HCT116 (cell line): ENCODE measurements around the gene AUP1. TPM values are rescaled to one million over a fixed set of nuclear protein-coding genes. Genes with fewer than 3 reads are reported as not detected.

Source experiments
- ATAC-seq: fragments of 200-7000 bp; cut with Tn5 transposase; 2 replicates; pipeline ENCODE4 v1.9.1; 2020; ENCODE audit warnings: mild to moderate bottlenecking, moderate library complexity
- BruUV-seq: library from RNA; stranded (reverse); fragments of 400-500 nt; replicated peaks from 2 replicates; lab custom pipeline; 2021; lab: Mats Ljungman, UMichigan
- CTCF ChIA-PET: fragments of 300-600 bp; sonication (Branson Sonifier 250); formaldehyde crosslinking; loops from one replicate; lab custom pipeline; 2021; ENCODE audit warnings: antibody characterized with exemption; lab: Charles Lee
- POLR2A ChIA-PET: fragments of 300-600, 350-600 bp; sonication (Branson Sonifier 250); formaldehyde crosslinking; loops from one replicate; lab custom pipeline; 2021; ENCODE audit warnings: antibody characterized with exemption; lab: Charles Lee
- RAD21 ChIA-PET, 2 experiments: fragments of 300-600 bp; sonication (Branson Sonifier 250); formaldehyde crosslinking; loops; one replicate each; lab custom pipeline; 2023; ENCODE audit warnings: low total read pairs in 2 of 2; ENCODE audit not compliant: uncharacterized antibody in 2 of 2, unreplicated experiment in 2 of 2, low non-redundant PET in 1 of 2; lab: Charles Lee
- DNase-seq: peaks from one replicate; pipeline ENCODE4 v3.0.0-alpha.2; 2010; ENCODE audit warnings: low read depth, low spot score
- H2AFZ ChIP-seq: fragments of 200-600 bp; shearing (Covaris generic), sonication (generic); 2 replicates; pipeline ENCODE4 v1.6.1; 2017; ENCODE audit warnings: low read depth, mixed run types, mixed read lengths, antibody characterized with exemption, low read length; ENCODE audit not compliant: poor library complexity, severe bottlenecking
- H3K27ac ChIP-seq: 2 replicates; pipeline ENCODE4 v1.5.1; 2012; ENCODE audit warnings: low read depth, low read length
- H3K27me3 ChIP-seq: fragments of 200-600 bp; sonication (generic); 2 replicates; pipeline ENCODE4 v1.6.1; 2016; ENCODE audit warnings: mixed run types, low read length, mixed read lengths; ENCODE audit not compliant: insufficient read depth
- H3K36me3 ChIP-seq, 2 experiments: fragments of 200-500 bp in 1 of 2; fragments of 200-600 bp in 1 of 2; sonication (Bioruptor generic) in 1 of 2; sonication (generic) in 1 of 2; 2 replicates each; pipeline versions ENCODE4 v1.5.1 to v1.6.1; 2014 to 2016; ENCODE audit warnings: low read length in 2 of 2, inconsistent platforms in 1 of 2, mixed read lengths in 1 of 2, mixed run types in 1 of 2; ENCODE audit not compliant: insufficient read depth in 2 of 2, control insufficient read depth in 1 of 2
- H3K4me1 ChIP-seq, 2 experiments: fragments of 200-600 bp in 1 of 2; sonication (generic) in 1 of 2; 2 replicates each; pipeline versions ENCODE4 v1.5.1 to v1.6.1; 2012 to 2017; ENCODE audit warnings: low read length in 2 of 2, inconsistent platforms in 1 of 2, mild to moderate bottlenecking in 1 of 2, mixed read lengths in 1 of 2, mixed run types in 1 of 2, moderate library complexity in 1 of 2; ENCODE audit not compliant: insufficient read depth in 2 of 2, control insufficient read depth in 1 of 2
- H3K4me2 ChIP-seq: fragments of 200-600 bp; sonication (generic); 2 replicates; pipeline ENCODE4 v1.6.1; 2017; ENCODE audit warnings: mixed run types, low read length, mixed read lengths
- H3K4me3 ChIP-seq, 2 experiments: fragments of 200-600 bp in 1 of 2; sonication (generic) in 1 of 2; replicated peaks in 1 of 2; 2 replicates each; pipeline ENCODE4 v1.5.1; 2011 to 2016; ENCODE audit warnings: low read length in 2 of 2, control low read depth in 1 of 2, low read depth in 1 of 2, mild to moderate bottlenecking in 1 of 2, mixed read lengths in 1 of 2, mixed run types in 1 of 2
- H3K79me2 ChIP-seq: fragments of 200-600 bp; sonication (generic); 2 replicates; pipeline ENCODE4 v1.6.1; 2017; ENCODE audit warnings: mild to moderate bottlenecking, mixed run types, low read length, moderate library complexity, mixed read lengths; ENCODE audit not compliant: insufficient read depth
- H3K9ac ChIP-seq: fragments of 200-600 bp; sonication (generic); 2 replicates; pipeline ENCODE4 v1.6.1; 2016; ENCODE audit warnings: low read length, mixed read lengths
- H3K9me2 ChIP-seq: fragments of 200-600 bp; sonication (generic), shearing (Covaris generic); 2 replicates; pipeline ENCODE4 v1.6.1; 2017; ENCODE audit warnings: mixed run types, mild to moderate bottlenecking, moderate library complexity; ENCODE audit not compliant: insufficient read depth
- H3K9me3 ChIP-seq, 2 experiments: fragments of 200-500 bp in 1 of 2; fragments of 200-600 bp in 1 of 2; sonication (Bioruptor generic) in 1 of 2; sonication (generic) in 1 of 2; 2 replicates each; pipeline ENCODE4 v1.6.1; 2014 to 2017; ENCODE audit warnings: low read length in 2 of 2, mixed read lengths in 2 of 2, inconsistent platforms in 1 of 2, low read depth in 1 of 2, mild to moderate bottlenecking in 1 of 2, mixed run types in 1 of 2, moderate library complexity in 1 of 2; ENCODE audit not compliant: control insufficient read depth in 1 of 2, insufficient read depth in 1 of 2
- H4K20me1 ChIP-seq: fragments of 200-600 bp; sonication (generic), shearing (Covaris generic); 2 replicates; pipeline ENCODE4 v1.6.1; 2017; ENCODE audit warnings: mixed run types, mild to moderate bottlenecking, moderate library complexity; ENCODE audit not compliant: insufficient read depth
- CBX3 ChIP-seq: IDR thresholded peaks from 2 replicates; pipeline ENCODE4 v1.6.1; 2012; ENCODE audit warnings: low read depth
- EZH2 ChIP-seq: fragments of 200-600 bp; sonication (generic); IDR thresholded peaks from 2 replicates; pipeline ENCODE4 v1.6.1; 2017; ENCODE audit warnings: antibody characterized with exemption, mixed run types
- EZH2phosphoT487 ChIP-seq: fragments of 200-600 bp; IDR thresholded peaks from 2 replicates; pipeline ENCODE4 v1.6.1; 2018; ENCODE audit warnings: antibody characterized with exemption, borderline replicate concordance
- POLR2A ChIP-seq: IDR thresholded peaks from 2 replicates; pipeline ENCODE4 v1.7.0; 2011; ENCODE audit warnings: borderline replicate concordance; ENCODE audit not compliant: insufficient read depth, insufficient read length; ENCODE audit errors: extremely low read depth
- POLR2AphosphoS5 ChIP-seq: IDR thresholded peaks from 2 replicates; pipeline ENCODE4 v1.6.1; 2011; ENCODE audit warnings: mild to moderate bottlenecking, low read depth, low read length, moderate library complexity
- SP1 ChIP-seq: IDR thresholded peaks from 2 replicates; pipeline ENCODE4 v1.6.1; 2012; ENCODE audit warnings: low read depth
- SRF ChIP-seq: IDR thresholded peaks from 2 replicates; pipeline ENCODE4 v1.6.1; 2012; ENCODE audit warnings: low read depth
- TCF7L2 ChIP-seq: IDR thresholded peaks from 2 replicates; pipeline ENCODE4 v1.7.0; 2011; ENCODE audit warnings: borderline replicate concordance, inconsistent platforms; ENCODE audit not compliant: insufficient read depth, insufficient read length; ENCODE audit errors: extremely low read depth
- ZFX ChIP-seq: fragments of 450-650 bp; IDR thresholded peaks from 2 replicates; pipeline ENCODE4 v1.6.1; 2017
- ZNF274 ChIP-seq: fragments of 200-500 bp; sonication (Bioruptor generic); IDR thresholded peaks from 2 replicates; pipeline ENCODE4 v1.6.1; 2014; ENCODE audit warnings: mild to moderate bottlenecking, low read depth, low read length, inconsistent platforms
- intact Hi-C: fragments of 100-400 bp; cut with micrococcal nuclease; formaldehyde crosslinking; loops from 2 replicates; pipeline ENCODE4 v1.10.0; 2022
- total RNA-seq: library from RNA; stranded (reverse); gene quantifications from one replicate; pipeline ENCODE4 v1.2.1, GENCODE V29; 2021; ENCODE audit not compliant: unreplicated experiment
- TF ChIP-seq, protein P1 (sequence below): IDR thresholded peaks from 2 replicates; pipeline ENCODE4 v1.6.1; 2012; ENCODE audit warnings: low read depth
- TF ChIP-seq, protein P2 (sequence below): IDR thresholded peaks from 2 replicates; pipeline ENCODE4 v1.6.1; 2012
- TF ChIP-seq, protein P3 (sequence below): IDR thresholded peaks from 2 replicates; pipeline ENCODE4 v1.6.1; 2011; ENCODE audit warnings: mild to moderate bottlenecking, low read length, moderate library complexity; ENCODE audit not compliant: insufficient replicate concordance; ENCODE audit errors: extremely low read depth
- TF ChIP-seq, protein P4 (sequence below), 3 experiments: fragments of 200-600 bp in 1 of 3; sonication (generic) in 1 of 3; IDR thresholded peaks in 2 of 3; conservative IDR thresholded peaks in 1 of 3; 2 replicates each; pipeline ENCODE4 v1.5.1; 2012 to 2017; ENCODE audit warnings: low read depth in 2 of 3, low read length in 2 of 3, antibody characterized with exemption in 1 of 3, borderline replicate concordance in 1 of 3, control low read depth in 1 of 3, mild to moderate bottlenecking in 1 of 3, mixed read lengths in 1 of 3, mixed run types in 1 of 3, moderate library complexity in 1 of 3; ENCODE audit not compliant: insufficient read depth in 1 of 3

The AUP1 gene
- total RNA-seq, 1 experiment from 2014 or later, result 116 TPM

DNA sequence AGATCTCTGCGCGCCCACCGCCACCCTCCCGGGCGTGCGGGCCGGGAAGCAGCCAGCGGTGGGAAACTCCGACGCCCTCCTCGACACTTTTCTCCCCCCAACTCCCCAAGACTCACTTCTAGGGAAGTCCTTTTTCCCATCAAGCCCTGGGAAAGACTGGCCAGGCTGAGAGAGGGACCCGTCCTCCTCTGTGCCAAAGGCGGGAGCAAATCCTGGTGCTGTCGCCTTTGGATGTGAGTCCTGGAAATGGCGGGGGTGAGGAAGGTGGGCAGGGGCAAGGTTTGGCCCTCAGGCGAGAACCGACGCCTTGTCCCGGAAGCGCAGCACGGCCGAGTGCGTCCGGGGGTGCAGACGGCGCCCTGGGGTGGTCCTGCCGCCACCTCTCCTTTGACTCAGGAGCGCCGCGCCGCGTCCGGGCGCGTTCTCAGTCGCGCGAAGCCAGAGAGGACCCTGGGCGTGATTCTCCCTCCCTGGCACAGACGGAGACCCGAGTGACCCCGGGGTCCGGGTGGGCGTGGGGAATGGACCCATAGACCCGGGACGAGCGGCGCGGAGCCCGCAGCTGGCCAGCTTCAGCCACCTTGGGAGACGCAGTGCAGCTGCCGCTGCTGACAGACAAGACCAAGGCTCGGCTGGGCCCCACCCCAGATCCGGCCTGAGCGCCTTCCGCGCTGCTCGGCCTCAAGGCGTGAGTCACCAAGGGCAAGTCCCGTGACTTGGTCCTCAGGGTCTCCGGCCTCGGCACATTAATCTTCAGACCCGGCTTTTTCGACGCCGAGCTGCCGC is 26.6 kb downstream of the AUP1 start:
- peak overlapping the region; percentile 85 for H3K9ac ChIP-seq

More for the DNA sequence above, 26.6 kb downstream of the AUP1 start:
- peaks cover 3 to 16% of the 10 kb centered on the region in 2 experiments; a peak in 2 of 4 replicates for H3K36me3 ChIP-seq
- ChIA-PET CTCF (interaction anchor here (1.8 kb wide), 1 partner anchor 20 kb away, joined by 9 read pairs; the partner anchor contains the start of genes CCDC142 and TTC31), POLR2A (interaction anchor here (0.9 kb wide), 1 partner anchor 60 kb away, joined by 3 read pairs; no protein-coding TSS in a partner anchor), RAD21 (no interaction called here)
- peak overlapping the region; percentile 83 to 89 for H3K4me3 ChIP-seq
- peaks cover 22% of the 10 kb centered on the region for H3K79me2 ChIP-seq
- no peaks in the 10 kb centered on the region for H3K9me2 ChIP-seq
- no peaks in the 10 kb centered on the region for H3K27me3 ChIP-seq
- no peaks in the 10 kb centered on the region for H3K9me3 ChIP-seq
- H3K27ac ChIP-seq, result peak overlapping the region; percentile 91
- TF ChIP-seq SRF, result no peak
- TF ChIP-seq, protein P1, sequence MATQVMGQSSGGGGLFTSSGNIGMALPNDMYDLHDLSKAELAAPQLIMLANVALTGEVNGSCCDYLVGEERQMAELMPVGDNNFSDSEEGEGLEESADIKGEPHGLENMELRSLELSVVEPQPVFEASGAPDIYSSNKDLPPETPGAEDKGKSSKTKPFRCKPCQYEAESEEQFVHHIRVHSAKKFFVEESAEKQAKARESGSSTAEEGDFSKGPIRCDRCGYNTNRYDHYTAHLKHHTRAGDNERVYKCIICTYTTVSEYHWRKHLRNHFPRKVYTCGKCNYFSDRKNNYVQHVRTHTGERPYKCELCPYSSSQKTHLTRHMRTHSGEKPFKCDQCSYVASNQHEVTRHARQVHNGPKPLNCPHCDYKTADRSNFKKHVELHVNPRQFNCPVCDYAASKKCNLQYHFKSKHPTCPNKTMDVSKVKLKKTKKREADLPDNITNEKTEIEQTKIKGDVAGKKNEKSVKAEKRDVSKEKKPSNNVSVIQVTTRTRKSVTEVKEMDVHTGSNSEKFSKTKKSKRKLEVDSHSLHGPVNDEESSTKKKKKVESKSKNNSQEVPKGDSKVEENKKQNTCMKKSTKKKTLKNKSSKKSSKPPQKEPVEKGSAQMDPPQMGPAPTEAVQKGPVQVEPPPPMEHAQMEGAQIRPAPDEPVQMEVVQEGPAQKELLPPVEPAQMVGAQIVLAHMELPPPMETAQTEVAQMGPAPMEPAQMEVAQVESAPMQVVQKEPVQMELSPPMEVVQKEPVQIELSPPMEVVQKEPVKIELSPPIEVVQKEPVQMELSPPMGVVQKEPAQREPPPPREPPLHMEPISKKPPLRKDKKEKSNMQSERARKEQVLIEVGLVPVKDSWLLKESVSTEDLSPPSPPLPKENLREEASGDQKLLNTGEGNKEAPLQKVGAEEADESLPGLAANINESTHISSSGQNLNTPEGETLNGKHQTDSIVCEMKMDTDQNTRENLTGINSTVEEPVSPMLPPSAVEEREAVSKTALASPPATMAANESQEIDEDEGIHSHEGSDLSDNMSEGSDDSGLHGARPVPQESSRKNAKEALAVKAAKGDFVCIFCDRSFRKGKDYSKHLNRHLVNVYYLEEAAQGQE, result no peak
- TF ChIP-seq ZFX, result peak; percentile 62; the same call in 1 of the 2 replicates
- TF ChIP-seq CBX3, result no peak
- peak; percentile 86 for TF ChIP-seq POLR2AphosphoS5
- no peak for TF ChIP-seq EZH2
- TF ChIP-seq ZNF274, result no peak
- TF ChIP-seq POLR2A, result peak; percentile 75
- TF ChIP-seq EZH2phosphoT487, result no peak
- TF ChIP-seq, protein P2, sequence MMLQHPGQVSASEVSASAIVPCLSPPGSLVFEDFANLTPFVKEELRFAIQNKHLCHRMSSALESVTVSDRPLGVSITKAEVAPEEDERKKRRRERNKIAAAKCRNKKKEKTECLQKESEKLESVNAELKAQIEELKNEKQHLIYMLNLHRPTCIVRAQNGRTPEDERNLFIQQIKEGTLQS, result no peak
- TF ChIP-seq, protein P3, sequence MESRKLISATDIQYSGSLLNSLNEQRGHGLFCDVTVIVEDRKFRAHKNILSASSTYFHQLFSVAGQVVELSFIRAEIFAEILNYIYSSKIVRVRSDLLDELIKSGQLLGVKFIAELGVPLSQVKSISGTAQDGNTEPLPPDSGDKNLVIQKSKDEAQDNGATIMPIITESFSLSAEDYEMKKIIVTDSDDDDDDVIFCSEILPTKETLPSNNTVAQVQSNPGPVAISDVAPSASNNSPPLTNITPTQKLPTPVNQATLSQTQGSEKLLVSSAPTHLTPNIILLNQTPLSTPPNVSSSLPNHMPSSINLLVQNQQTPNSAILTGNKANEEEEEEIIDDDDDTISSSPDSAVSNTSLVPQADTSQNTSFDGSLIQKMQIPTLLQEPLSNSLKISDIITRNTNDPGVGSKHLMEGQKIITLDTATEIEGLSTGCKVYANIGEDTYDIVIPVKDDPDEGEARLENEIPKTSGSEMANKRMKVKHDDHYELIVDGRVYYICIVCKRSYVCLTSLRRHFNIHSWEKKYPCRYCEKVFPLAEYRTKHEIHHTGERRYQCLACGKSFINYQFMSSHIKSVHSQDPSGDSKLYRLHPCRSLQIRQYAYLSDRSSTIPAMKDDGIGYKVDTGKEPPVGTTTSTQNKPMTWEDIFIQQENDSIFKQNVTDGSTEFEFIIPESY, result no peak
- peak; percentile 49 for TF ChIP-seq TCF7L2
- no peak for TF ChIP-seq SP1
- TF ChIP-seq, protein P4, sequence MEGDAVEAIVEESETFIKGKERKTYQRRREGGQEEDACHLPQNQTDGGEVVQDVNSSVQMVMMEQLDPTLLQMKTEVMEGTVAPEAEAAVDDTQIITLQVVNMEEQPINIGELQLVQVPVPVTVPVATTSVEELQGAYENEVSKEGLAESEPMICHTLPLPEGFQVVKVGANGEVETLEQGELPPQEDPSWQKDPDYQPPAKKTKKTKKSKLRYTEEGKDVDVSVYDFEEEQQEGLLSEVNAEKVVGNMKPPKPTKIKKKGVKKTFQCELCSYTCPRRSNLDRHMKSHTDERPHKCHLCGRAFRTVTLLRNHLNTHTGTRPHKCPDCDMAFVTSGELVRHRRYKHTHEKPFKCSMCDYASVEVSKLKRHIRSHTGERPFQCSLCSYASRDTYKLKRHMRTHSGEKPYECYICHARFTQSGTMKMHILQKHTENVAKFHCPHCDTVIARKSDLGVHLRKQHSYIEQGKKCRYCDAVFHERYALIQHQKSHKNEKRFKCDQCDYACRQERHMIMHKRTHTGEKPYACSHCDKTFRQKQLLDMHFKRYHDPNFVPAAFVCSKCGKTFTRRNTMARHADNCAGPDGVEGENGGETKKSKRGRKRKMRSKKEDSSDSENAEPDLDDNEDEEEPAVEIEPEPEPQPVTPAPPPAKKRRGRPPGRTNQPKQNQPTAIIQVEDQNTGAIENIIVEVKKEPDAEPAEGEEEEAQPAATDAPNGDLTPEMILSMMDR (IDR thresholded peaks at IDR 0.05 in 2 of 3, conservative IDR thresholded peaks at IDR 0.05 in 1 of 3; ENCODE audit: borderline replicate concordance in 1 of 3, insufficient read depth in 1 of 3, low read depth in 2 of 3, low read length in 2 of 3), result peak in 2 of 3 experiments; percentile 17 to 44; a peak in 2 of 6 replicates
- peak; percentile 63 for ATAC-seq
- intact Hi-C loops, result loop anchor here (2.0 kb wide), 1 partner anchor 20 kb away; the partner anchor contains the start of genes CCDC142 and TTC31
- H4K20me1 ChIP-seq, result no peaks in the 10 kb centered on the region
- peaks cover 24 to 54% of the 10 kb centered on the region in 2 experiments for H3K4me1 ChIP-seq
- peak; percentile 57 for DNase-seq
- H3K4me2 ChIP-seq, result peak overlapping the region; percentile 95
- H2AFZ ChIP-seq, result peak overlapping the region; percentile 40
- BruUV-seq, result no TSS peak
